RWPE1 (cell line): Measurements from ENCODE around the gene KRT36.

ENCODE experiments used
- CTCF ChIA-PET: fragments of 350-600 bp; sonication (Branson Sonifier 250); formaldehyde crosslinking; extraction: SDS; loops from one replicate; lab custom pipeline; 2021; lab: Yijun Ruan, JAX
- POLR2A ChIA-PET: fragments of 400-600 bp; formaldehyde crosslinking; extraction: SDS; loops from one replicate; lab custom pipeline; 2020; ENCODE audit warnings: antibody characterized with exemption; ENCODE audit not compliant: low non-redundant PET; lab: Yijun Ruan, JAX
- DNase-seq: peaks from one replicate; pipeline ENCODE4 v3.0.0; 2012; ENCODE audit warnings: low spot score
- H3K27ac ChIP-seq: fragments of 450-650 bp; 2 replicates; pipeline ENCODE4 v1.5.1; 2017
- CTCF ChIP-seq: fragments of 450-650 bp; conservative IDR thresholded peaks from 2 replicates; pipeline ENCODE4 v1.5.1; 2017; ENCODE audit warnings: low read depth, mild to moderate bottlenecking

KRT36 gene

GRCh38 chr17:41489531-41489930, at the start of gene KRT36:
Gene KRT36 (minus strand): TSS chr17:41489910. CDS start chr17:41489864, 46 bp downstream.
- no peak for TF ChIP-seq CTCF
- no peak for DNase-seq
- ChIA-PET CTCF (interaction anchor here (1.5 kb wide), 1 partner anchor 59 kb away, joined by 4 read pairs; no protein-coding TSS in a partner anchor), POLR2A (no interaction called here)
- H3K27ac ChIP-seq: no peak within 1 kb of the TSS

- DNase-seq: no peak
- ChIA-PET CTCF (no interaction called here), POLR2A (no interaction called here)
- peak overlapping the region; percentile 86 for H3K27ac ChIP-seq
- no peak for TF ChIP-seq CTCF
These were observed 49.4 kb upstream of the KRT36 start for GRCh38 chr17:41539071-41539492.

- TF ChIP-seq CTCF: no peak
- H3K27ac ChIP-seq: peak overlapping the region; percentile 86
- CTCF ChIA-PET: no interaction called here
- peak; percentile 63 for DNase-seq
- POLR2A ChIA-PET: interaction anchor here (0.6 to 0.9 kb wide), 2 partner anchors 10 to 11 kb away, joined by 3 to 4 read pairs; no protein-coding TSS in a partner anchor
These were observed 48.9 kb upstream of the KRT36 start for GRCh38 chr17:41538565-41538991.

- peak overlapping the region; percentile 86 for H3K27ac ChIP-seq
- DNase-seq: peak; percentile 44
- POLR2A ChIA-PET: interaction anchor here (0.6 to 0.9 kb wide), 3 partner anchors 9 to 17 kb away, joined by 3 to 4 read pairs (median 4); no protein-coding TSS in a partner anchor
- TF ChIP-seq CTCF: no peak
- CTCF ChIA-PET: interaction anchor here (2.9 kb wide), 1 partner anchor 11 kb away, joined by 10 read pairs; no protein-coding TSS in a partner anchor
These were observed 48.3 kb upstream of the KRT36 start for GRCh38 chr17:41537990-41538389.

GRCh38 chr17:41537614-41537954, 47.9 kb upstream of the KRT36 start:
- peak overlapping the region; percentile 86 for H3K27ac ChIP-seq

More at GRCh38 chr17:41537614-41537954, 47.9 kb upstream of the KRT36 start:
- ChIA-PET POLR2A (interaction anchor here (0.9 kb wide), 1 partner anchor 17 kb away, joined by 4 read pairs; no protein-coding TSS in a partner anchor), CTCF (interaction anchor here (2.9 kb wide), 1 partner anchor 11 kb away, joined by 10 read pairs; no protein-coding TSS in a partner anchor)
- TF ChIP-seq CTCF: no peak
- no peak for DNase-seq
